ENCODE measurements around the gene NSD1. TPM values are rescaled to one million over a fixed set of nuclear protein-coding genes. Genes with fewer than 3 reads are reported as not detected.

Gene NSD1
- total and polyA plus RNA-seq, 9 of the 15 experiments (the other 6 are each of a cell fraction or from before 2014, with no cell fraction given): 3.8 to 51.0 (median 24.7) TPM

GRCh38 chr5:177312649-177313181 lies 179.1 kb downstream of the NSD1 start:
- 1% methylated on average over 19 of the region's 19 CpGs for WGBS (ENCODE audit: insufficient coverage, low coverage, missing lambda C conversion rate)
- CTCF ChIA-PET (ENCODE audit: low intra/inter-chr PET ratio): interaction anchor here (0.6 to 1.3 kb wide), 2 partner anchors 144 to 315 kb away, joined by 4 to 5 read pairs; no protein-coding TSS in a partner anchor
- Histone ChIP-seq H2AFZ (ENCODE audit: low read depth, low read length) (peak overlapping the region; percentile 97), H4K20me1 (replicated peaks; ENCODE audit: control insufficient read depth, insufficient read depth, low read length) (no peaks in the 10 kb centered on the region), H3K9me3 (replicated peaks; ENCODE audit: control insufficient read depth, insufficient read depth, low read depth, low read length) (no peaks in the 10 kb centered on the region), H3K27me3 (ENCODE audit: control insufficient read depth in 2 of 2, insufficient read depth in 2 of 2, low read length in 2 of 2) (no peaks in the 10 kb centered on the region), H3K9me1 (ENCODE audit: control insufficient read depth, insufficient read depth, low read length) (no peaks in the 10 kb centered on the region), H3K4me3 (peak overlapping the region; percentile 62), H3K36me3 (ENCODE audit: control insufficient read depth, insufficient read depth, low read length) (peaks cover 10% of the 10 kb centered on the region; the same call in 2 of the 3 replicates), H3K9ac (ENCODE audit: insufficient read depth in 1 of 2, low read depth in 2 of 2, low read length in 2 of 2) (peak overlapping the region; percentile 87 to 97), H3K27ac (ENCODE audit: extremely low read depth, low read depth, low read length) (peak overlapping the region; percentile 100), H3K79me2 (ENCODE audit: control insufficient read depth, insufficient read depth, low read length) (peaks cover 12% of the 10 kb centered on the region; the same call in 2 of the 3 replicates), H3K4me1 (replicated peaks in 1 of 2; ENCODE audit: control insufficient read depth in 2 of 2, insufficient read depth in 2 of 2, low read length in 2 of 2) (peaks cover 23 to 70% of the 10 kb centered on the region in 2 experiments), H3K4me2 (ENCODE audit: insufficient read depth, low read length) (peak overlapping the region; percentile 95)
- DNase-seq (ENCODE audit: extremely low read depth in 1 of 4, low spot score in 3 of 4) (peak; percentile 52 to 85 (median 59)), FAIRE-seq (no peak), ATAC-seq (peak; percentile 65)
- in situ Hi-C loops (cut with MboI) (no loop called here), intact Hi-C loops (cut with micrococcal nuclease) (loop anchor here (2.0 kb wide), 1 partner anchor 144 kb away; no protein-coding TSS in a partner anchor)
- POLR2A ChIA-PET: interaction anchor here (0.6 to 1.5 kb wide), 16 partner anchors 9 to 1843 kb away, joined by 3 to 7 read pairs (median 4); partner anchors contain the start of genes LMAN2, PRELID1 and RAB24
- TSS peak; percentile 62 for BruUV-seq (replicated peaks)
- TF ChIP-seq DPF2 (IDR thresholded peaks at IDR 0.05) (peak; percentile 66), CBFA2T3 (IDR thresholded peaks at IDR 0.05) (peak; percentile 67), RAD21 (CRISPR knock-in tag; conservative IDR thresholded peaks at IDR 0.05 in 1 of 2, IDR thresholded peaks at IDR 0.05 in 1 of 2) (peak in 1 of 2 experiments; percentile 30; a peak in 1 of 4 replicates), ZNF407 (IDR thresholded peaks at IDR 0.05; ENCODE audit: low read depth) (0 out of 2 replicates have a peak, but pooled peaks have one; percentile 10), CTCF (IDR thresholded peaks at IDR 0.05 in 2 of 3, conservative IDR thresholded peaks at IDR 0.05 in 1 of 3; ENCODE audit: insufficient read depth in 2 of 3, low read depth in 1 of 3, low read length in 3 of 3) (peak; percentile 31 to 45 (median 34); a peak in 4 of 6 replicates), RB1 (IDR thresholded peaks at IDR 0.05; ENCODE audit: low read depth) (peak; percentile 34; the same call in 1 of the 2 replicates), RCOR1 (IDR thresholded peaks at IDR 0.05; ENCODE audit: borderline replicate concordance in 1 of 2, low read depth in 2 of 2, low read length in 2 of 2) (peak in 1 of 2 experiments; percentile 72; a peak in 2 of 4 replicates)

Data from K562 (cell line).